HG02870 (cell line): ENCODE results near the gene SLAMF6.
"Not testable (repeated sequence)": the region's sequence is repeated elsewhere in the genome, so short reads cannot be mapped to it uniquely, and the experiment has no call there.

Experiments used
- ATAC-seq: cut with Tn5 transposase; IDR thresholded peaks from one replicate; pipeline ENCODE4 v1.9.1; 2021; ENCODE audit warnings: mild to moderate bottlenecking, moderate library complexity; ENCODE audit not compliant: unreplicated experiment

SLAMF6 gene

GRCh38 chr1:160517519-160517918 lies 5.5 kb downstream of the SLAMF6 start:
- ATAC-seq: not testable (repeated sequence)

GRCh38 chr1:160515908-160516307 lies 7.1 kb downstream of the SLAMF6 start:
- ATAC-seq: not testable (repeated sequence)

- ATAC-seq: no peak
These were observed 18.4 kb downstream of the SLAMF6 start for GRCh38 chr1:160504651-160505050.

- ATAC-seq: no peak
These were observed 20.0 kb downstream of the SLAMF6 start for GRCh38 chr1:160503087-160503486.

- no peak for ATAC-seq
These were observed 22.6 kb downstream of the SLAMF6 start for GRCh38 chr1:160500321-160500990.

- ATAC-seq: no peak
These were observed 23.4 kb downstream of the SLAMF6 start for GRCh38 chr1:160499631-160500030.

DNA sequence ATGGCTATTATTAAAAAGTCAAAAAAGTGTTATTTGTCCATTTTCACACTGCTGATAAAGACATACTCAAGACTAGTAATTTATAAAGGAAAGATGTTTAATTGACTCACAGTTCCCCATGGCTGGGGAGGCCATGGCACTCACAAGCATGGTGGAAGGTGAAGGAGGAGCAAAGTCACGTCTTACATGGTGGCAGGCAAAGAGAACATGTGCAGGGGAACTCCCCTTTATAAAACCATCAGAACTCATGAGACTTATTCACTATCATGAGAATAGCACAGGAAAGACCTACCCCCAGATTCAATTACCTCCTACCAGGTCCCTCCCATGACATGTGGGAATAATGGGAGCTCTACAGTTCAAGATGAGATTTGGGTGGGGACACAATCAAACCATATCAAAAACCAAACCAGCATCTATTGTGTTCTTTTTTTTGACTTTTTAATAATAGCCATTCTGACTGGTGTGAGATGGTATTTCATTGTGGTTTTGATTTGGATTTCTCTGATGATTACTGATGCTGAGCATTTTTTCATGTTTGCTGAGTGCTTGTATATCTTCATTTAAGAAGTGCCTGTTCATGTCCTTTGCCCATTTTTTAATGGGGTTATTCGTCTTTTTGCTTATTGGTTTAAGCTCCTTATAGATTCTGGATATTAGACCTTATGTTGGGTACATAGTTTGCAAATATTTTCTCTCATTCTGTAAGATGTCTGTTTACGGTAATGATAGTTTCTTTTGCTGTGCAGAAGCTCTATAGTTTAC lies 24.6 kb downstream of the SLAMF6 start:
- ATAC-seq: not testable (repeated sequence)

GRCh38 chr1:160496334-160496733 lies 26.7 kb downstream of the SLAMF6 start:
- ATAC-seq: no peak

DNA sequence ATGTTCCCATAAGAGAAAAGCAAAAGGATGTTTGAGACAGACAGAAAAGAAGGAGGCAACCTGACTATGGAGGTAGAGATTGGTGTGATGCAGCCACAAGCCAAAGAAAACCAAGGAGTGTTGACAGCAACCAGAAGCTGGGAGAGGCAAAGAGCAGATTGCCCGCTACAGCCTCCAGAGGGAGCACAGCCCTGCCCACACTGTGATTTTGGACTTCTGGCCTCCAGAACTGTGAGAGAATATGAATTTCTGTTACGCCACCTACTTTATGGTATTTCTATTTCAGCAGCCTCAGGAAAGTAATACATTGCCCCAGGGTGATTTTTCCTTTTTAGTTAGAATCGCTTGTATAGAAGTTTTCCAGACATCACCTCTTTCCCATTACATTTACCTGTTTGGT lies 28.4 kb downstream of the SLAMF6 start:
- no peak for ATAC-seq

DNA sequence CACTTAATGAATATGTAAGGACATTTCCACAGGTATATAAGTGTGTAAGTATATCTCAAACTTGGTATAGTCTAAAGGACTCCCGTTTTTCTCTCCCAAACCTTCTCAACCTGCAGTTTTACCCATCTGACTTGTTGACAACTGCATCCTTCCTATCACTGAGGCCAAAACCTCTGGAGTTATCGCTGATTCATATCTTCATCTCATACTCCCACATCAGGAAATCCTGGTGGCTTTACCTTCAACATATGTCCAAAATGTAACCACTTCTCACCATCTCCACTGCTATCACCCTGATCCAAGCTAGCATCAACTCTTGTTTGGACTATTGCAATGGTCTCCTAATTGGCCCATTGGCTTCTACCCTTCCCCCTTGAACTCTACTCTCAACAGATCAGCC lies 30.4 kb downstream of the SLAMF6 start:
- no peak for ATAC-seq

DNA sequence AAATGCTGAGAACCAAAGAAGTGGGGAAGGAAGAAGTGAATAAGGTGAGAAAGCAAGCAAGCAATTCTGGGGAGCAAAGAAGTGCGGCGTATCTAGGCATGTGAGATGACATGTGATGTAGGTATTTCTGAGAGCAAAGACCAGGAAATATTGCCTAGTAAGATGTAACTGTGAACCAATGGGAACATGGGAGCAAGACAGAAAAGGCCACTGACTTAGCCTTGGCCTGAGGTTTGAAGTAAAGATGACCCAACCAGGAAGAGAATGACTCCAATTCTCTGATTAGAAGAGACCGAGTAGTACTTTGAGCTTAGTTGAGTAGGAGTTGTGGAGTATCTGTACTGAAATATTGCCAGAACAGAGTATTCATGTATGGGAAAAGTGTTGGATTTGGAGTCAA lies 31.1 kb downstream of the SLAMF6 start:
- ATAC-seq: no peak

DNA sequence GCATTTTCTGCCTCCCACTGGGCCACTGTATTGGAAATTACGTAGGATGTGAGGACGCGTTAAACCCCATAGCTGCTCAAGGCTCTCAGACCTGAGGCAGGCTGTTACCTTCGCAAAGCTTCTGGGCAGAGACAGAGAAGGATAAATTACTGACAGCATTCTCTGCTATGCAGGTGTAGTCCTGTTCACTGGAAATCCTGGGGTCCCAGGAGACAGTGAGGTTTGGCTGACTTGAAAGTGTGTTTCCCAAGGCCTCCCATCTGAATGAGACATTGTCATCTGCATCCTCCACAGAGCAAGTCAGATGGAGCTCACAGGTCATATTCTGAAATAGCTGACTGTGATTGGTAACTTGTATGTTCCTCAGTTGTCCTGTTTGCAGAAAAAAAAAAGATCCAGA lies 32.0 kb downstream of the SLAMF6 start:
- no peak for ATAC-seq

GRCh38 chr1:160489513-160490261 lies 33.4 kb downstream of the SLAMF6 start:
- ATAC-seq: no peak

- ATAC-seq: no peak
These were observed 34.6 kb downstream of the SLAMF6 start for GRCh38 chr1:160488347-160489058.

DNA sequence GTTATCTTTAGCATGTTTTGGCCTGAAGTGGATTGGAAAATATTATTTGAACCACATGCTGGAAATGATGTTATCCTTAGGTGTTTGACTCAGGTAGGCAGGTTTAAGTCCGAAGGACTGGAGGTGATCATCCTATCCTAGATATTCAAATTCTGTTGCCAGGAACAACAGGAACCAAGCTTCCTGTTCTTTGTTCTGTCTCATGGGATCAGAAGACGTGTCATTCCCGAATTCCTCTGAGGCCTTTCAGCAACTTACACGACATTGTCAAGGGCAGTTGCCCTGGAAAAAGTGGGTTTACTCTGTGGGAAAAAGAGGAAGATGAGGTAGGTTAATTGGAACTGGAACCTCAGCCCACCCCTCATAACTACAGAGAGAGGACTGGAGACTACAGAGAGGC lies 36.6 kb downstream of the SLAMF6 start:
- ATAC-seq: no peak

DNA sequence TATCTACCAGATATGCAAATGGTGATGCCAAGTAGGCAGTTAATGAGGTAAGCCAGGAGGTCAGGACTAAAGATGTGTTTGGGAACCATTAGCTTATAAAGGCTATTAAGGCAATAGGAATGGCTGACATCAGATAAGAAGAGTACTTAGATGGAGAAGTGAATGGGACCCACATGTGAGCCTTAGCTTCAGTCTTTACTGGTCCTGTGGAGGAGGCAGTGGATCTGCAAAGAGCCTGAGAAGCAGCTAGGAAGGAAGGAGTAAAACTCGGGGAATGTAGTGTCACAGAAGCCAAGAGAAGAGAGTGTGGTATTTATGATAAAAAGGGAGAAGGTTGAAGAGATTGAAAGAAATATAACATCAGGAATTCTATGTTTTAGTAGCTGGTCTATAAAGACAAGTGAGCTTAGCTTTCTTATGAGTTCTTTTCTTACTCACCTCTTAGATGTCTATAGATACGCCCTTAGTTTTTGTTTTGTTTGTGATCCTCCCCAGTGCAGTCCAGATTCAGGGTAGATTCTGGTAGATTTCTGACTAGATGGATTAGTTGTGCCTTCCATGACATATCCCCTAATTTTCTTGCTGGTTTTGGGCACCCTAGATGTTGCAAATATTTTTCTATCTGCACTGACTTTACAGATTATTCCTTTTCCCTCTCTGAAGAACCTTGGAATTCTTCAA lies 39.4 kb downstream of the SLAMF6 start:
- no peak for ATAC-seq

GRCh38 chr1:160481979-160482596 lies 41.0 kb downstream of the SLAMF6 start:
- ATAC-seq: no peak

- not testable (repeated sequence) for ATAC-seq
These were observed 42.3 kb downstream of the SLAMF6 start for GRCh38 chr1:160480781-160481180.

- not testable (repeated sequence) for ATAC-seq
These were observed 44.0 kb downstream of the SLAMF6 start for GRCh38 chr1:160479091-160479490.
